Karpas-422 (cell line): ENCODE measurements around the gene IER3. TPM values are rescaled to one million over a fixed set of nuclear protein-coding genes. Genes with fewer than 3 reads are reported as not detected.

Experiments
- DNase-seq: peaks from one replicate; pipeline ENCODE4 v3.0.0-alpha.2; 2015
- H2AFZ ChIP-seq: fragments of 200-600 bp; sonication (generic); 2 replicates; pipeline ENCODE4 v1.6.1; 2014; ENCODE audit warnings: antibody characterized with exemption, low read length, mixed read lengths
- H3K27ac ChIP-seq: fragments of 200-600 bp; sonication (generic); 2 replicates; pipeline ENCODE4 v1.5.1; 2014; ENCODE audit warnings: mild to moderate bottlenecking, low read length, moderate library complexity
- H3K27me3 ChIP-seq: fragments of 200-600 bp; sonication (generic); 2 replicates; pipeline ENCODE4 v1.6.1; 2014; ENCODE audit warnings: low read length, mixed read lengths
- H3K36me3 ChIP-seq: fragments of 200-600 bp; sonication (generic); 2 replicates; pipeline ENCODE4 v1.6.1; 2014; ENCODE audit warnings: low read length, mixed read lengths; ENCODE audit not compliant: insufficient read depth
- H3K4me1 ChIP-seq: fragments of 200-600 bp; sonication (generic); 2 replicates; pipeline ENCODE4 v1.6.1; 2014; ENCODE audit warnings: mild to moderate bottlenecking, low read length, mixed read lengths
- H3K4me2 ChIP-seq: fragments of 200-600 bp; sonication (generic); 2 replicates; pipeline ENCODE4 v1.6.1; 2014; ENCODE audit warnings: low read length, low read depth, mild to moderate bottlenecking; ENCODE audit not compliant: poor library complexity, severe bottlenecking
- H3K4me3 ChIP-seq: fragments of 200-600 bp; sonication (generic); 2 replicates; pipeline ENCODE4 v1.5.1; 2014; ENCODE audit warnings: mild to moderate bottlenecking, antibody characterized with exemption, low read length, mixed read lengths
- H3K79me2 ChIP-seq: fragments of 200-600 bp; sonication (generic); 2 replicates; pipeline ENCODE4 v1.6.1; 2014; ENCODE audit warnings: mild to moderate bottlenecking, low read length, mixed read lengths
- H3K9ac ChIP-seq: fragments of 200-600 bp; sonication (generic); 2 replicates; pipeline ENCODE4 v1.6.0; 2014; ENCODE audit warnings: low read length
- H3K9me2 ChIP-seq: fragments of 200-600 bp; sonication (generic), shearing (Covaris generic); replicated peaks from 2 replicates; pipeline ENCODE4 v1.6.0; 2014; ENCODE audit warnings: mild to moderate bottlenecking, low read length, moderate library complexity; ENCODE audit not compliant: insufficient read depth
- H3K9me3 ChIP-seq: fragments of 300-700, 200-600 bp; sonication (generic); 2 replicates; pipeline ENCODE4 v1.6.1; 2014; ENCODE audit warnings: low read length, mixed read lengths
- H4K20me1 ChIP-seq: fragments of 200-600 bp; sonication (generic); 2 replicates; pipeline ENCODE4 v1.6.1; 2014; ENCODE audit warnings: mild to moderate bottlenecking, antibody characterized with exemption, low read length, low read depth; ENCODE audit not compliant: insufficient read depth
- total RNA-seq: library from RNA; depleted of rRNA; stranded (reverse); fragments of >200 nt; shearing (Covaris generic); gene quantifications from 2 replicates; pipeline ENCODE4 v1.2.3, GENCODE V29; 2014; ENCODE audit warnings: low replicate concordance; rRNA removed

IER3 gene, protein sequence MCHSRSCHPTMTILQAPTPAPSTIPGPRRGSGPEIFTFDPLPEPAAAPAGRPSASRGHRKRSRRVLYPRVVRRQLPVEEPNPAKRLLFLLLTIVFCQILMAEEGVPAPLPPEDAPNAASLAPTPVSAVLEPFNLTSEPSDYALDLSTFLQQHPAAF
- 0.19 and 0.54 TPM in 2 replicates for total RNA-seq

DNA sequence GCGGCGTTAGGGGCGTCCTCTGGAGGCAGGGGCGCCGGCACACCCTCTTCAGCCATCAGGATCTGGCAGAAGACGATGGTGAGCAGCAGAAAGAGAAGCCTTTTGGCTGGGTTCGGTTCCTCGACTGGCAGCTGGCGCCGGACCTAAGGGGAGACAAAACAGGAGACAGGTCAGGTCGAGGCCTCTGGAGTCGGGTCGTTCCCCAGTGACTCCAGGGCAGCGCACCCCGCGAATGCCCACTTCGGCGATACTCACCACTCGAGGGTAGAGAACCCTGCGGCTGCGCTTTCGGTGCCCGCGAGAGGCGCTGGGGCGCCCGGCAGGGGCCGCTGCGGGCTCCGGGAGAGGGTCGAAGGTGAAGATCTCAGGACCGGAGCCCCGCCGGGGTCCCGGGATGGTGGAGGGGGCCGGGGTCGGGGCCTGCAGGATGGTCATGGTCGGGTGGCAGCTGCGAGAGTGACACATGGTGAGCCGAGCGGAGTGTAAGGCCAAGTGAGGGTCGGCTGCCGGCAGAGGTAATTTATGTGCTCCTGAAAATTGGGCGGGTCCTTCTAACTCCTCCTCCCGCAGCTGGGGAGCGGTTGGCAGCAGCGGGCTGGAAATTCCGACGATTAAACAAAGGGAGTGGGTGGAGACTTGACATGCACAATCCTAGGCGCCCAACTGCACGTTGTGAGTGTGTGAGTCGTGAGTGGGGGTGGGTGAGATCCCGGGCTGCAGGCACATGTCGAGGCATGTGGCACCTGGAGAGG lies at the start of gene IER3:
TSS of gene IER3 (minus strand) at position 494 of the 752 bp plus-strand sequence. CDS start at position 465, 29 bp downstream.
- Histone ChIP-seq H3K9me2 (no peaks in the 10 kb centered on the region), H3K79me2 (peaks cover 16% of the 10 kb centered on the region), H3K27me3 (no peaks in the 10 kb centered on the region), H3K4me2 (peak within 1 kb of the TSS; percentile 81), H3K9me3 (no peaks in the 10 kb centered on the region), H3K27ac (no peak within 1 kb of the TSS), H2AFZ (peak within 1 kb of the TSS; percentile 53; the same call in 1 of the 2 replicates), H3K36me3 (peaks cover 12% of the 10 kb centered on the region), H3K4me3 (peak within 1 kb of the TSS; percentile 77), H4K20me1 (no peaks in the 10 kb centered on the region), H3K9ac (peak within 1 kb of the TSS; percentile 83), H3K4me1 (peaks cover 27% of the 10 kb centered on the region)
- DNase-seq: peak; percentile 78

DNA sequence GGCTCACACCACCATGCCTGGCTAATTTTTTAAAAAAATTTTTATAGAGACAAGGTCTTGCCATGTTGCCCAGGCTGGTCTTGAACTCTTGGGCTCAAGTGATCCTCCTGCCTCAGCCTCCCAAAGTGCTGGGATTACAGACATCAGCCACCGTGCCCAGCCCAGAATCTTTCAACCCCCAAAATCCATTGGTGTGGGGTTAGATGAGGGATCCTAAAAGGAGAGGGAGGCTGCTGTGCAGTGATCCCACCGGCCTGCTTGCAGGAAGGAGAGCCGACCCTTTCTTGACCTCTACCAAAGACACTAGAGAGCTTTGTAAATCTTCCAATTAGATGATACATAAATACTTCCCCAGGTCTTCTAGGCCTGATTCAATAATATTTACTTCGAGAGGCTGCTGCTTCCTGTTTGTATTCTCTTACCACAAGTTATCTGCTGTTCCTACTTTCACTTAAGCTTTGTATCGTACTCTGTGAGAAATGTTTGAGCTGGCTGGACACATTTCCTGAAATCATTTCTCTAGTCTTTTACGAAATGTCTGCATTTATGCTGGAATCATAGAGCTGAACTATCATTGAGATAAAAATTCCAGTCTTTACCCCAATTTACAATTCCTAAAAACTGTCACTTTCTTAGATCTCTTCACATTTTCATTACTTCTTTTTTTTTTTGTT lies 49.3 kb upstream of the IER3 start:
- Histone ChIP-seq H3K4me3 (no peak overlapping the region), H3K9me3 (no peaks in the 10 kb centered on the region), H3K4me2 (no peak overlapping the region), H4K20me1 (no peaks in the 10 kb centered on the region), H3K9ac (no peak overlapping the region), H3K36me3 (no peaks in the 10 kb centered on the region), H3K79me2 (no peaks in the 10 kb centered on the region), H3K4me1 (no peaks in the 10 kb centered on the region), H3K27ac (no peak overlapping the region), H3K27me3 (no peaks in the 10 kb centered on the region), H2AFZ (no peak overlapping the region), H3K9me2 (no peaks in the 10 kb centered on the region)
- DNase-seq: no peak

DNA sequence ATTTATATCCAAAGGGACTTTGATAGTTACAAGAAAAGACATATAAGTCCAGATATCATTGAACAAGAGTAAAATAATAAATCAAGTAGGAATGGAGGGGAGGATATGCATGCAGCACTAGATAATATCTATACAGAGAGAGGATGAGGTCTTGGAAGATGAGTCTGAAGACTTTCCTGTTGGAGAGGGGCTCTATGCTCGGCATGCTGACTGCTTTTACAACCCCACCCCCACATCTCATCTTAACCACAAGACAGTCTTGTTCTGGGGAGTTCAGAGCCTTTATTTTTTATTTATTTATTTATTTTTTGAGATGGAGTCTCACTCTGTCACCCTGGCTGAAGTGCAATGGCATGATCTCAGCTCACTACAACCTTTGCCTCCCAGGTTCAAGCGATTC lies 48.4 kb upstream of the IER3 start:
- no peaks in the 10 kb centered on the region for H3K36me3 ChIP-seq
- no peaks in the 10 kb centered on the region for H4K20me1 ChIP-seq
- H2AFZ ChIP-seq: no peak overlapping the region
- H3K27me3 ChIP-seq: no peaks in the 10 kb centered on the region
- no peaks in the 10 kb centered on the region for H3K4me1 ChIP-seq
- no peaks in the 10 kb centered on the region for H3K9me2 ChIP-seq
- no peak overlapping the region for H3K4me2 ChIP-seq
- H3K9me3 ChIP-seq: no peaks in the 10 kb centered on the region
- H3K27ac ChIP-seq: no peak overlapping the region
- H3K79me2 ChIP-seq: no peaks in the 10 kb centered on the region
- H3K9ac ChIP-seq: no peak overlapping the region
- DNase-seq: no peak
- no peak overlapping the region for H3K4me3 ChIP-seq

DNA sequence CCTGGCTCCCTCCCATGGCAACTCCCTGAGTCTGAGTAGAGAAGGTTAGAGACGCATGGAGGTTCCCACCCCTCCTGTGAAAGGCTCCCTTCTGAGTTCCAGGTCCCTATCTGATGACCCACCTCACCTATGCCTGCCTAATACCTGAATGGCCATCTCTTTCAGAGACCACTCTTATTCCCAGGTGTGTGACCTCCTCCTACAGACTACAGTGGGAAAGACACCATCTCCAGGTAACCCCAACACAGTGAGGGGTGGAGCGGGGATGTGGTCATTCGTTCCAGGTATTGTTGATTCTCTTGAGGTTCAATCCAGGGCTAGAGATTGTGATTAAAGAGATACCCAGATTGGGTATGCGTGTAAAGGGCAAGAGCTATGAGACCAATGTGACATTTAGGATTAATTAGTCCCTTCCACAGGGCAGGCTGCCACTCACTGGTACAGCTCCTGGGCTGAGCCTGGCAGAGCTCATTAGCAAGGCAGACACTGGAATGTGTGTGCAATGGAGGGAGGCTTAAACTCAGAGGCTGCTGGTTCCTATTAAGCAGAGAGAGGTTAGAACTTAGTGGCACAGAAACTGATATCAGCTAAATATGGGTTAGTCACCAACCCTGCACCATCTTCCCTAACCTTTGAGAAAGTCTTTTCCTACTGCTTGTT lies 46.5 kb upstream of the IER3 start:
- Histone ChIP-seq H3K79me2 (no peaks in the 10 kb centered on the region), H3K9me3 (no peaks in the 10 kb centered on the region), H2AFZ (no peak overlapping the region), H3K27me3 (no peaks in the 10 kb centered on the region), H3K4me3 (no peak overlapping the region), H3K9me2 (no peaks in the 10 kb centered on the region), H3K9ac (no peak overlapping the region), H3K27ac (no peak overlapping the region), H3K4me2 (no peak overlapping the region), H3K4me1 (no peaks in the 10 kb centered on the region), H4K20me1 (no peaks in the 10 kb centered on the region), H3K36me3 (no peaks in the 10 kb centered on the region)
- DNase-seq: no peak

DNA sequence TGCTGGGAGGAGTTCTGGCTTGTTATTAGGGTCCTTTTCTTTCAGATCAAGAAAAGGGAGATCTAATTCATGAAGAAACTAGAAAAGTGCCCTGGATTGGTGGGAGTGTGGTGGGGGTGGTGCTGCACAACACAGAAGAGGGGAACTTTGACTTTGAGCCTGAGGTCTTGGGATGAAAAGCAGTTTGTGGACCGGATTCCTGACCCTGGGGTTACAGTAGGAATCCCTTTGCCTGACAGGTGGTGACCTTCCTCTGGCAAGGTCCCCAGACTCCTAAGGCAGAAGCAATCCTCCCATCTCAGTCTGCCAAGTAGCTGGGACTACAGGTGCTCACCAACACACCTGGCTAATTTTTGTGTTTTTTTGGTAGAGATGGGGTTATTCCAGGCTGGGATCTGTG lies 45.3 kb upstream of the IER3 start:
- H4K20me1 ChIP-seq: no peaks in the 10 kb centered on the region
- H3K79me2 ChIP-seq: no peaks in the 10 kb centered on the region
- no peaks in the 10 kb centered on the region for H3K36me3 ChIP-seq
- H3K27ac ChIP-seq: no peak overlapping the region
- no peak for DNase-seq
- H3K9me3 ChIP-seq: no peaks in the 10 kb centered on the region
- H3K4me3 ChIP-seq: no peak overlapping the region
- no peak overlapping the region for H3K4me2 ChIP-seq
- H3K27me3 ChIP-seq: no peaks in the 10 kb centered on the region
- no peak overlapping the region for H3K9ac ChIP-seq
- H3K9me2 ChIP-seq: no peaks in the 10 kb centered on the region
- no peak overlapping the region for H2AFZ ChIP-seq
- H3K4me1 ChIP-seq: no peaks in the 10 kb centered on the region

DNA sequence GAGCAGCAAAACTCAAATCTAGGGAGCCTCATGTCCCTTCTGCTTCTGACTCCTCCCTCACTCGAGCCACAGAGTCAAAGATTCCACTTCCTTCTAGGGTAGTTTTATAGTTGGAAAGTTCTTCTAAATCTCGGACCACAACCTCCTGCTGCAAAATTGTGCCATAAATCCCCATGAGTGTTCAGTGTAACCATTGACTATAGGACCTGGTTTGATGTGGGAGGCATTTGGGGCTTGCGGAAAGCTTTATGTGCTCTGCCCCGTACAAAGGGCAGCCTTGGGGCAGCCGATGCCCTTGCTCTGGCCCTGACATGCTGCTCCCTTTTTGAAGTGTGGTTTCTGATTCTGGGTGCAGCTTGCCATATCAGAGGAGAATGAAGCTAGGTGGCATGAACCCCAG lies 43.6 kb upstream of the IER3 start:
- Histone ChIP-seq H3K4me3 (no peak overlapping the region), H3K4me2 (no peak overlapping the region), H2AFZ (no peak overlapping the region), H3K27ac (no peak overlapping the region), H3K9me2 (no peaks in the 10 kb centered on the region), H4K20me1 (no peaks in the 10 kb centered on the region), H3K9me3 (no peaks in the 10 kb centered on the region), H3K9ac (no peak overlapping the region), H3K4me1 (no peaks in the 10 kb centered on the region), H3K27me3 (no peaks in the 10 kb centered on the region), H3K36me3 (no peaks in the 10 kb centered on the region), H3K79me2 (no peaks in the 10 kb centered on the region)
- no peak for DNase-seq

DNA sequence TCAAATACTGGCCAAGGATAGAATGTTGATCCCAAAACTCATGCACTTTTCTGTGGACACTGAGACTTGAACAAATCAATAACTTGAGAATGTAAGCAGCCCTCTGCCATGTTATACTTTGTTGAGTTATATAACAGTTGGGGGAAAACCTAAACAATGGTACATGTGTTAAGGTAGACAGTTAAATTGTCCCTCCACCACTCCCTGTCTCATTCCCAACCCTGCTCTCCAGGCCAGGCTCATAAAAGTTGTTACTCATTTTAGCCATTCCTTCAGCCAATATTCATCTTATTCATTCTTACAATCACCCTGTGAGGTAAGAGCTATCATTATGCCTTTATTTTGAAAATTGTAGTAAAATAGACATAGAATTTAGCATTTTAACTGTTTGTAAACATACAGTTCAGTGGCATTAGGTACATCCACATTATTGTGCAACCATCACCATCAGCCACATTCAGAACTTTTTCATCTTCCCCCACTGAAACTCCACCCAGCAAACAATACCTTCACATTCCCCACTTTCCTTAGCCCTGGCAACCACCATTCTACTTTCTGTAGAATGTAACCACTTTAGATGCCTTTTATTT lies 38.2 kb upstream of the IER3 start:
- no peak overlapping the region for H3K4me2 ChIP-seq
- H3K4me1 ChIP-seq: no peaks in the 10 kb centered on the region
- no peaks in the 10 kb centered on the region for H4K20me1 ChIP-seq
- no peak for DNase-seq
- H3K36me3 ChIP-seq: no peaks in the 10 kb centered on the region
- no peak overlapping the region for H2AFZ ChIP-seq
- no peaks in the 10 kb centered on the region for H3K9me3 ChIP-seq
- no peak overlapping the region for H3K27ac ChIP-seq
- H3K9ac ChIP-seq: no peak overlapping the region
- H3K27me3 ChIP-seq: no peaks in the 10 kb centered on the region
- H3K9me2 ChIP-seq: no peaks in the 10 kb centered on the region
- H3K4me3 ChIP-seq: no peak overlapping the region
- H3K79me2 ChIP-seq: no peaks in the 10 kb centered on the region
